Suppressor macrophage treated with lipopolysaccharide for 1 hour (primary cell): Measurements from ENCODE around the gene RTL5.

Source experiments
- DNase-seq, 3 donors: peaks; one replicate each; pipeline ENCODE4 v3.0.0-alpha.2; 2020 to 2022

RTL5 gene

GRCh38 chrX:72129661-72130060, 2.1 kb downstream of the RTL5 start:
- DNase-seq, result no peak

GRCh38 chrX:72128881-72129280, 2.8 kb downstream of the RTL5 start:
- DNase-seq, result peak in 2 of 3 donors; percentile 31 to 50

DNA sequence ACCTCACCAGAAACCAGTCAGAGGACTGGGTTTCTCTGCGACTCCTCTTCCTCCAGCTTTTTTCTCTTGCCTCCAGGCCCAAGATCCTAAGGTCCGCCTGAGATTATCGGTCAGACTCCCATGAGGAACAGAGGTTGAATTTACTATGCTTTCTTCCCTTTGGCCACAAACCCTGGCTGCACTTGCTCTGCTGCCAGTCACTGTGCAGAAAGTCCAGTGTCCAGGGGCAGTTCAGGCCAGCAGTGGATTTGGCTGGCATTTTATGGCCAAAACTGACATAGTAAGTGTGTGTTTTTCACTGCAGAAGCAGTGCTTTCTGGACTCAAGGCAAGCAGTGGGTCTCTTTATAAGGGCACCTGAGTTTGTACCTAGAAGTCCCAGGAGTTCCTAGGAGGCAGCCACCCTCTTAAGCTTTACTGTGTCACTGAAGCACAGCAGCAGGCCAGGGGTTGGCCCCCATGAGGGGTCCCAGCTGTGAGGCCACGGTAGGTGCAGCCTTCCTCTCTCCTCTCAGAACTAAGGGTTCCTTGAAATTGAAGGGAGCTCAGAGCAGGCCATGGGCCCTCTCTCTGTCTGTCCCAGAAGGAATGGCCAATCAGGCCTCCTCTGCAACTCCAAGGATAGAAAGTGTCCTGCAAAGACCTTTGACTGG, 3.4 kb downstream of the RTL5 start:
- DNase-seq, result no peak

DNA sequence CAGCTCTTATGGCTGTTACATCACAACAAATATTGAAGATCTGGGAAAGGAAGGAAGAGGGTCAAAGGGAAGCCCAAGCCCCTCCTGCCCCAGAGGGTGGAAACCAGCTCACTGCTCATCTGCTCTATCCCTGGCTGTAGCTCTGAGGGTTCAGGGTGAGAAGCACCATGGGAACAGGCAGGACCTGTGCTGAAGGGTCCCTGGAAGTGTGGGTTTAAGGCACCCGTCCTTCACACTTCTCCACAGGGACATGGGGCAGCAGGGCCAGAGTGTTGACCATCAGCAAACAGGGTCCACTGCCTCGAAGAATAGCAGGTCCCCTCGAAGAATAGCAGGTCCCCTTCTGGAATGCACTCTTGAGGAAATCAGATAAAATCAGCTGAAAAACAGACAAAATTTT, 4.4 kb downstream of the RTL5 start:
- DNase-seq, result no peak

DNA sequence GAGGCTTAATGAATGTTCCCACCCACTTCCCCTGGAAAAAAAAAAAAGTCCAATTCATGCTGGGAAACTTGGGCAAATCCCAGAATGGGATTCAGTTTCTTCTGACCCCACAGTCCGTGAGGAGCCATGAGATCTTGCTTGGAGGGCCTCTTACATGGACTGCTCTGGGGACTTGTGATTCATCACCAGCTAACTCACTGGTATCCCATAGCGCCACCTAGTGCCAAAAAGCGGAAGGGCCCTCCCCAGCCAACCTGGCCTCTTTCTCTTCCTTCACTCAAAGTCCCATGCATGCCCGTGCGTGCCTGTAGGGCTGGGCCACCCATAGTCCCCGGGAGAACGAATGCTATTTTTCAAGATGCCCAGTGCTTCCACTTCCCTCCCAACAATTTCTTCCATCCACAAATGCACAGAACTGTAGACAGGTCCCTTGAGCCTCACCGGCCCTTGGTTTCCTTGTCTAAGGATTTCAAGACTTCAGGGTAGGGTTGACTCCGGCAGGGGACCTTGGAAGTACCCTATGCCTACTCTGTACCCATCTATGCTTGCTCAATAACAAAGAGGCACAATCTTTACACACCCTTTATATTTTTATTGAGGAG, 5.1 kb downstream of the RTL5 start:
- peak; percentile 79 to 85 (median 81) for DNase-seq

GRCh38 chrX:72126048-72126415, 5.7 kb downstream of the RTL5 start:
- no peak for DNase-seq

DNA sequence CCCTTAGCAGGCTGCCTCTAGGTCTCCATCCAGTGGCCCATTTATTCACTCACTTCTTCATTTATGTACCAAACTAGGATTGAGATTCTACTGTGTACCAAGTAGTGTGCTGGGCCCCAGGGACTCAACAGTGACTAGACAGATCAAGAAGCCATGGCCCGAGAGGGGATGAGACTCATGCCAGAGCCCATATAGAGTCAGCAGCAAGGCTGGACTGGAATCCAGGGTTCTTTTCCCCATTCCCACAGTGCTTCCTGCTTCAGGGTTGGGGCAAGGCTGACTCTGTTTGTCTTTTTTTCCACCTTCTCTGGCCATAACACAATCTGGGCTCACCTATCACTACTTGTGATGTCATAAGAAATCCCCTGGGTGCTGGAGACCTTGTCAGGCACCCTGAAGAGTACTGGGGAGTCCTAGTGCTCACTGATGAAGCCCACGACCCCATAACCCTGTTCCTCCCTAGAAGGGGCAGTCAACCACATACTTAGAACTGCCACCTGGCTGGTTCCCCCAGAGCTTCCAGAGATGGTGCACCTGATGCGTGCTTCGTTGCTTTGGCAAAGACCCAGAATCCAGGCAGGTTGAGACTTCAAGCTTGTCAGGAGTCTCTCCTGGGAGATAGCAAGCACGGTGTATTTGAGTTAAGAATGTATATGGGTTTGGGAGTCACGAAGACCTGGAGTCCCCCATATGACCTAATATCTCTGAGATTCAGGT, 6.2 kb downstream of the RTL5 start:
- no peak for DNase-seq

- no peak for DNase-seq
Measured at GRCh38 chrX:72124540-72125201, 7.0 kb downstream of the RTL5 start.

DNA sequence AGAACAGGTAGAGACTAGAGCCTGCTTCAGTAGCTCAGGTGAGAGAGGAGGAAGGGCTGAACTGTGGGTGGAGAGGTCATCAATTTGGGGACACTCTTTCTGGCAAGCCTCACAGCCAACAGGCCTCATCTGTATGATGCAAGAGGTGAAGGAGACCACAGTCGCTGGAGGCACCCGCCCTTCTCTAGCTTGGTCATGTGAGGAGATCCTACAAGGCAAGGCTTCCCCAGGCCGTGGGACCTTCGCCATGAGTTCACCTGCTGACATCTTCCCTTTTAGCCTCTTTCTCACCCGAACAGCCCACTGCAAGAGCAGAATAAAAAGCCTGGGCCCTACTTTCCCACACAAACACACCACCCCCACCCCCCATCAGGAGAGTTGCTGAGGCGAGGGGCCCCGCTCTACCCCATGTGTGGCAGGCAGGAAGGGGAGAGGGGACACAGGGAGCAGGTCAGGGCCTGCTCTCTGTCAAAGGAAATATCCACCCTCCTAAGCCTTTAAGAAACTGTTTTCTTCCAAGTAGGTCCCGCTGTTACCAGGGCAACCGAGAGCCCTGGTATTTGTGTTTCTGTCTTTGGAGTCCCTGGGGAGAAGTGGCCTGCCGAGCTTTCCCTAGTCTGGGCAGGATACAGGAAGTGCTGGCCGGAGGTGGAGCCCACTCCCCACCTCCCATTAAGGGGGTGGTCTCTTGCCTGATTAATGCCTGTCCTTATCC, 8.1 kb downstream of the RTL5 start:
- DNase-seq, result no peak

GRCh38 chrX:72122621-72123337, 8.9 kb downstream of the RTL5 start:
- no peak for DNase-seq

DNA sequence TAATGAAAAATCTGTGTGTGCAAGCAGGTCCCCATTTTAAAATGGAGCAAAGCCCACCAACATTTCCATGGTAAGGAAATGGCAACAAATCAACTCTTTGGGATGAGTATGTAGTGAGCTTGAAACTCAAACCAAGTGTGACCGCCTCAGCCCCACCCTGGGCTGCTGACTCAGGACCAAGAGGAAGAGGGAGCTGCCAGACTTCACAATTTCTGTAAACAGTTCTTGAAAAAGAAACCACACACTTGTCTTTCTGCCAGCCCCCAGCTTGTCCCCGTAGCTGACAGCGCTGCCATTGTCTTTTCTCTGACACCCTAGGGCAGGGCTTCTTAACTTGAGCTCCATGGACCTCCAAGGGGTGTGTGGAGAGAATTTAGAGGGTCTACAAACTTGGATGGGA, 10.3 kb downstream of the RTL5 start:
- peak; percentile 58 to 72 (median 65) for DNase-seq

DNA sequence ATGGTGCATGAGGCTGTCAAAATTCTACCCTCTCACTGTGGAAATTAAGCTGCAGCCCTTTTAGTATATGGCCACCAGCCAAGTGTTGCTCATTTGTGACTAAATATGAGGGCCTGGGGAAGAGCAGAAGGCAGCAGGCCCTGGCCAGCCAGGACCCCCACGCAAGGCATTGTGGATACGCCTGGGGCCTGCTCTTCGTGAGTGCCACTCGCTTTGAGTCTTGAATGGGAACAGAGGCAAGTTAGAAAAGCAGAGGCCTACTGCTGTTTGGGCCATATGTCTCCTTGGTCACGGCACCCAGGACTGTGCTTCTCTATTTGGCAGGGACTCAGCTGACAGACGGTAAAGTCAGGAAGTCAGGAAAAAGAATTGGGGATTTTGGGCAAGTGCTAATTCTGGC, 10.9 kb downstream of the RTL5 start:
- no peak for DNase-seq

DNA sequence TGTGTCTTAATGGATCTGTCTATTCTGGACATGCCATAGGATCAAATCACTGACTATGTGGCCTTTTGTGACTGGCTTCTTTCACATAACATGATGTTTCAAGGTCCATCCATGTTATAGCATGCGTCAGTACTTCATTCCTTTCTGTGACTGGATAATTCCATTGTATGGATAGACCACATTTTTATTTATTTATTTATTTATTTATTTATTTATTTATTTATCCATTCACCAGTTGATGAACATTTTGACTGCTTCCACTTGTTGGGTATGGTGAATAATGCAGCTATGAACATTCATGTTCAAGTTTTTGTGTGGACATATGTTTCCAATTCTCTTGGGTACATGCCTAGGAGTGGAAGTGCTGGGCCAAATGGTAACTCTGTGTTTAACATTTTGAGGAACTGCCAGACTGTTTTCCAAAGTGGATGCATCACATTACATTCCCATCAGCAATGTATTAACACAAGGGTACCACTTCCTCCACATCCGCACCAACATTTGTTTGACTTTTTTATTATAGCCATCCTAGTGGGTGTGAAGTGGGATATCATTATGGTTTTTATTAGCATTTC, 14.0 kb downstream of the RTL5 start:
- no peak for DNase-seq

GRCh38 chrX:72115380-72115779, 16.3 kb downstream of the RTL5 start:
- no peak for DNase-seq

DNA sequence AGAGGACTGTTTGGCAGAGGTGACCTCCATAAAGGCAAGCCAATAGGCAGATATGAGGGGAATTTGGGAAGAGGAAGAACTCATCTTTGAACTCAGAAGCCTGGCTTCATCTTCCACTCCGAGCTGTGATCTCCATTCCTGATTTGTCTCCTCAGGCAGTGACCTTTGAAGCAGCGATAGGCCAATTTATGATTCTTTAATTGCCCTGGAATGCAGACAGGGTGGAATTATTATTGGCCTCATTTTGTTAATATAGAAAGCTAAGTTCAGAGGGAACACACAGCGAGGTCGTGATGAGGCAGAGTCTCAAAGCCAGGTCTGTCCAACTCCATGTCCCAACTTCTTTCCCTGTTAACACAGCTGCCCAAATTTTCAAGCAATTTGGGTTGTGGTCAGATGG, 16.9 kb downstream of the RTL5 start:
- DNase-seq, result no peak

GRCh38 chrX:72114306-72114705, 17.4 kb downstream of the RTL5 start:
- no peak for DNase-seq

DNA sequence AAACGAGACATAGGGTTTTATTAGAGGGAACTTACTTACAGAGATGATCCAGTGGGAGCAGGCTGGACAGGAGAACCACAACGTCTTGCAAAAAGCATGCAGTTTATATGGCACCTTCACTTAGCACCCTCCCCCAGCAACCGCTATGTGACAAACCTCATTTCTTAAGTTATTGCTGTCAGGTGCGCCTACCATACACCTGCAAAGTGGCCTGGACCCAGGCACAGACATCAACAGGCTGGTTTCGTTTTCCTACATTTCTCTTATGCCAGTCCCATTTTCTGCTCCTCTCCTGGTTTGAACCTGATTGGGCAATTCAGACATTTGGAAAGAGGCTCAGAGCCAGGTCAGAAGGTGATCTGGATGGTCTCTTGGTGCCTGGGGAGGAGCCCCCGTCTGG, 18.3 kb downstream of the RTL5 start:
- no peak for DNase-seq

- DNase-seq, result no peak
Measured at GRCh38 chrX:72110876-72111708, 20.6 kb downstream of the RTL5 start.

DNA sequence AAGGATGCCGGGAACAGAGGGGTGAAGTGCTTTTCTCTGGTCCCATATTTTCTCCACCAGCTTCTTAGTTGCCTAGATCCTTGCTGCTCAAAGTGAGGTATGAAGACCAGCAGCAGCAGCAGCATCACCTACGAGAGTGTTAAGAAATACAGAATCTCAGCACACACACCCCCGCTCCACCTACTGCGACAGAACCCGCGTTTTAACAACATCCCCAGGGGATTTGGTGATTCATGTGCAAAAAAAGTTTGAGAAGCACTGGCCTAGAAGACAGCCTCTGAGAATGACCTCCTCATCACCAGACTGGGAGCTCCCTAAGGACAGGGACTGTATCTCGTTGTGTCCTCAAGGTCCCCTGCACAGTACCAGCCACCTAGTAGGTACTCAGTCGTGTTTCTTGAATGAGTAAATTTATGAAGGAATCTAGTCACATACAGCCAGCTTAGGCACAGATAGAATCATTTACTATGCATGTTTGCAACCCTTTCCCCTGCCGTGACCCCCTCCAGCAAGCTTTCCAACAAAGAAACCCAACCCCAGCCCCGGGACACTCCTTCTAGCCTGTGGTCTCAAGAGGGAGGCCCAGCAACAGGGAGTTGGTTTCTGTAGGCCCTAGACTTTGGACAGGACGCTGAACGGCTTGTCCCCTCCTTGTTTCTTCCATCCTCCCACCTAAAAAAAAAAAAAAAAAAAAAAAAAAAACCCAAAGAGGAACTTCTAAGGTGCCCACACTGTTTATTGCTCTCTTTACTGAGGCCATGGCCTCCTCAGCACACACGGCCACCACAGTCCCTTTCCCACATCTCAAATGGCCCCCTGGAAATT, 21.5 kb downstream of the RTL5 start:
- peak in 2 of 3 donors; percentile 41 to 48 for DNase-seq

DNA sequence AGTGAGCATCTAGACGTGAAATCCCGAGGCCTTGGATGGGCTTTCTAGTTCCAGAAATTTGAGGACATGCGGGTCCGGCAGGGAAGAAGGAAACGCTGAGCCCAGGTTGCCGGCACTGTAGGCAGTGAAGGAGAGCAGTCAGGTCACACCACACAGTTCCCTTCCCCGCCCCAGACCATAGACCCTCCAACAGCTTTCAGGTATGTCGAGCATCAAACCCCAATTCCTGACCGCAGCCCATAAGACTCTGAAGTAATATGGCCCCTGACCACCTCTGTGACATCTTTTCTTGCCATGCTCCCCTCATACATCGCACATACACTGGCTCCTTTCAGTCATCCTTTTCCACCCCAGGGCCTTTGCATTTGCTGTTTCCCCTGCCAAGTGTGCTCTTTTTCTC, 23.0 kb downstream of the RTL5 start:
- DNase-seq, result no peak
